NCI-H446 treated with DMSO at 0.1 percent for 48 hours (cell line): ENCODE results near the gene ZFPM1.
"Not testable (repeated sequence)": the region's sequence is repeated elsewhere in the genome, so short reads cannot be mapped to it uniquely, and the experiment has no call there.

Experiments
- DNase-seq: peaks from one replicate; lab custom pipeline; 2025; lab: John Stamatoyannopoulos, UW

Gene ZFPM1

GRCh38 chr16:88514526-88515232 is 61.6 kb downstream of the ZFPM1 start:
- no peak for DNase-seq

GRCh38 chr16:88515371-88515770 is 62.3 kb downstream of the ZFPM1 start:
- no peak for DNase-seq

- DNase-seq = no peak
Observed at GRCh38 chr16:88515925-88516594, 63.0 kb downstream of the ZFPM1 start.

- no peak for DNase-seq
Observed at GRCh38 chr16:88516601-88517061, 63.6 kb downstream of the ZFPM1 start.

- not testable (repeated sequence) for DNase-seq
Observed at GRCh38 chr16:88517208-88517774, 64.2 kb downstream of the ZFPM1 start.

- DNase-seq = not testable (repeated sequence)
Observed at GRCh38 chr16:88518411-88519111, 65.5 kb downstream of the ZFPM1 start.

- DNase-seq = no peak
Observed at GRCh38 chr16:88519240-88519639, 66.2 kb downstream of the ZFPM1 start.

- DNase-seq = no peak
Observed at GRCh38 chr16:88519938-88520653, 67.0 kb downstream of the ZFPM1 start.

GRCh38 chr16:88521674-88522073 is 68.6 kb downstream of the ZFPM1 start:
- DNase-seq = no peak

GRCh38 chr16:88522276-88522949 is 69.3 kb downstream of the ZFPM1 start:
- no peak for DNase-seq

GRCh38 chr16:88523309-88524161 is 70.5 kb downstream of the ZFPM1 start:
- no peak for DNase-seq

GRCh38 chr16:88524274-88524972 is 71.3 kb downstream of the ZFPM1 start:
- DNase-seq = no peak

- no peak for DNase-seq
Observed at GRCh38 chr16:88524973-88525662, 72.0 kb downstream of the ZFPM1 start.

GRCh38 chr16:88525663-88525990 is 72.5 kb downstream of the ZFPM1 start:
- no peak for DNase-seq

GRCh38 chr16:88526008-88526905 is 73.2 kb downstream of the ZFPM1 start:
- DNase-seq = no peak

- DNase-seq = no peak
Observed at GRCh38 chr16:88526906-88527185, 73.8 kb downstream of the ZFPM1 start.

- DNase-seq = no peak
Observed at GRCh38 chr16:88527186-88527936, 74.3 kb downstream of the ZFPM1 start.
